Measurements from ENCODE around the gene C2orf92.

The C2orf92 gene

DNA sequence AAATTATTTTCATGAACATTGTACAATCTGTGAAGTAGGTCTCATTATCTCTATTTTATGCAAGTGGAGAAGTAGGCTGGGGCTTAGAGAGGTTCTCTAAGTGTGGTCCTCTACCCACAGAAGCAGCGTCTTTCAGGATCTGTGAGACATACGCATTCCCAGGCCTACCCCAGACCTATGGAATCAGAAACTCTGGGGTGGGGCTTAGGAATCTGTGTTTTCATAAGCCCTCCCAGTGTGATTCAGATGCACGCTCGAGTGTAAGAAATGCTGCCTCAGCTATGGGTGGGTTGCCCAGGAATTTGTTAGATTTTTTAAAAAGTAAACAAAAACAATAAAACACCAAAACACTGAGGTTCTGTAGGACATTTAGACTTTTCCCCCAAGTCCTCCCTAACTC, 29.0 kb downstream of the C2orf92 start:
- no peak overlapping the region for H3K4me3 ChIP-seq (ENCODE audit: low read depth, low read length)

DNA sequence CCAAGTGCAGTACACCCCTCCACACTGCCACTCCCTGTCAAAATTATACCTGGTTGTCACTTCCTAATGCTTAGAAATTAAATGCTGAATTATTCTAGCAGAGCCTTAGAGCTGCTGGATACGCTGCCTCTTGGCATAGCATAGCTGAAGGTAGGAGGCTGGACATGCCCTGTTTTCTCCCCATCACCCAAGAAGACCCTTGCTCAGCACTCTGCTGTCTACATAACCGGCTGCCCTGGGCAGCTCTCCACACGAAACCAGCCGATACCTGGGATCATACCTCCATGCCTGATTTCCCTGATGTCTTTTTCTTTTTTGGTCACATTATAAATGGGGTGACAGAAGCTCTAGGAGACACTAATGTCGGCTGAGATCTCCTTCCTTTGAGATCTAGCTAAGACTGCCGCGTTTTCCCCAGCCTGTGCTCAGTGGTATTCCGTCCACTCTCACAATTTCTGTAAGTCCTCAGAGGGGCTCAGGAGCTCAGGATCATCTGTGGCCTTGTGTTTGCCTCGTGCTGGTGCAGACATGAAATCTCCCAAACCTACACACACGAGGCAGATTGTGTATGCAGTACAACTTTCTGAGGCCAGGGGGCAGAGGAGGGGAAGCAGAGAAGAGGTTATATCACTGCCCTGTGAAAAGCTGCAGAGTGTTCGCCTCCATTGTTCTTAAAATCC, 30.4 kb downstream of the C2orf92 start:
- no peak overlapping the region for H3K4me3 ChIP-seq (ENCODE audit: low read depth, low read length)
- TF ChIP-seq, protein P1, sequence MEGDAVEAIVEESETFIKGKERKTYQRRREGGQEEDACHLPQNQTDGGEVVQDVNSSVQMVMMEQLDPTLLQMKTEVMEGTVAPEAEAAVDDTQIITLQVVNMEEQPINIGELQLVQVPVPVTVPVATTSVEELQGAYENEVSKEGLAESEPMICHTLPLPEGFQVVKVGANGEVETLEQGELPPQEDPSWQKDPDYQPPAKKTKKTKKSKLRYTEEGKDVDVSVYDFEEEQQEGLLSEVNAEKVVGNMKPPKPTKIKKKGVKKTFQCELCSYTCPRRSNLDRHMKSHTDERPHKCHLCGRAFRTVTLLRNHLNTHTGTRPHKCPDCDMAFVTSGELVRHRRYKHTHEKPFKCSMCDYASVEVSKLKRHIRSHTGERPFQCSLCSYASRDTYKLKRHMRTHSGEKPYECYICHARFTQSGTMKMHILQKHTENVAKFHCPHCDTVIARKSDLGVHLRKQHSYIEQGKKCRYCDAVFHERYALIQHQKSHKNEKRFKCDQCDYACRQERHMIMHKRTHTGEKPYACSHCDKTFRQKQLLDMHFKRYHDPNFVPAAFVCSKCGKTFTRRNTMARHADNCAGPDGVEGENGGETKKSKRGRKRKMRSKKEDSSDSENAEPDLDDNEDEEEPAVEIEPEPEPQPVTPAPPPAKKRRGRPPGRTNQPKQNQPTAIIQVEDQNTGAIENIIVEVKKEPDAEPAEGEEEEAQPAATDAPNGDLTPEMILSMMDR (IDR thresholded peaks at IDR 0.05; ENCODE audit: low read depth, low read length): peak; percentile 87

More for the DNA sequence above, 29.0 kb downstream of the C2orf92 start:
- TF ChIP-seq, protein P1 (IDR thresholded peaks at IDR 0.05; ENCODE audit: low read depth, low read length): no peak

DNA sequence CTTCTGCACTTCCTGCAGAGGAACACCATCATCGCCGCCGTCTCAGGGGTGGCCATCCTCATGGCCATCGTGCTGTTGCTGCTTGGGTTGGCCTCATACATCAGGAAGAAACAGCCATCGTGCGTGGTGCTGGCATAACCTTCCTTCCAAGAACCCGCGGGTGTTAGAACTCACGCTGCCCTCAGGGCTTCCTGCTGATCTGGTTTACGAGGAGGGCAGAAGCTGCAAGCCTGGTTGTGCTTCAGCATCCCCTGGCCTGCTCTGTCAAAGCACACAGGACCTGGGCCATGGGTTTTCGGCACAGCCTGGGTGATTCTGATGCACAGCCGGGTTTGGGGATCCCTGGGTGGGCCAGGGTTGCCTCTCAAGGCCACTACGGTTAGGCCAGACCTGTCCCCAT, 31.7 kb downstream of the C2orf92 start:
- TF ChIP-seq, protein P1 (IDR thresholded peaks at IDR 0.05; ENCODE audit: low read depth, low read length): no peak
- no peak overlapping the region for H3K4me3 ChIP-seq (ENCODE audit: low read depth, low read length)

DNA sequence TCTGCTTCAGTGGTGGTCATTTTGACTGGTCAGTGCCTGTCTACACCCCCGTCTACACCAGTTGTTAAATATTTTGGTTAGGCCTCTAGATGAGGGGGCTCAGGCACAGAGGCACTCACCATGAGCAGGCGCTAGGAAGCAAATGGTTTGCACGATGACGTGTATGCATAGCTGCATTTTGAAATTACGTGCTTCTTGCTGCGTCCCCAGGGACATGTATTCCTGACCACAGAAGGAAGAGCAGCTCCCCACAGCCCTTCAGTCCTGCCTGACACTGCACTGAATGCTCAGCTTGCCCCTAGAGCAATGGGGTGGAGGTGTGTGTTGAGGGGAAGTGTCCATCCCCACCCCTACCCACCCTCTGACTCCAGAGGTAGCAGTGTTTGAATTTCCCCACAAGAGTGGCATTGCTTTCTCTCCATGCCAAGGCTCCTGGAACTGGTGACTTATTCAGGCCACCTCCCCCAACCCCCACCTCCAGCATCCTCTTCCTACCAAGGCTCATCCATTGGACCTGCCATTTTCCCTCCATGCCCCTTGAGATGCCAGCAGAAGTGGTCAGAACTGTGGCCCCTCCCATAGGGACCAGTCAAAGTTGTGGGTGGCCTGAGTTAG, 32.4 kb downstream of the C2orf92 start:
- TF ChIP-seq, protein P1 (IDR thresholded peaks at IDR 0.05; ENCODE audit: low read depth, low read length): no peak
- H3K4me3 ChIP-seq (ENCODE audit: low read depth, low read length): no peak overlapping the region

DNA sequence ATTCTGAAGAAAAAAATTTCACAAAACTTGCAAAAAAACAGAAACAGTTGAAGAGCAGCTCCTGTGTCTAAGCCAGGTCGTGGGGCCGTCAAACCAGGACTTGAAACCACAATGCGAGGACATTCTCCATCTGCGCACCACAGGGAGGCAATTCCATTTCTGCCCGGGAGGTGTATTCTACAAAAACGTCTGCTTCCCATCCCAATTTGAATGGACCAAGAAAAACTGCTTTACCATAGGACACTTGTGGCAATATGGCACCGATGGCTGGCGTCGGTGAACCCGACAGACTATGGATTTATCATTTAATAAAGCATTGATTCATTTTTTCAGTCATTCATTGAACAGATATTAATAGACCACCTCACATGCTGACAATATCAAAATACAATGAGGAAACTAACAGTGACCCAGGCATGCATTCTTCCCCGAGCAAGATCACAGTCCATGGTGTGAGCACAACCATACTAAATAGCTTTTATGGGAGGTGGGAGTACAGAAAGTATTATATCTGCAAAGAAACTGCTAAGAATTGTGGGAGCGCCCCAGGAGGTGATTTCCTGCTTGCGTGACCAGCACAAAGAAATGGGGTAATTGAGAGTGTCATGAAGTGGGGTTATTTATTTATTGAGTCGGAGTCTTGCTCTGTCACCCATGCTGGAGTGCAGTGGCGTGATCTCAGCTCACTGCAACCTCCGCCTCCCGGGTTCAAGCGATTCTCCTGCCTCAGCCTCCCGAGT, 33.4 kb downstream of the C2orf92 start:
- TF ChIP-seq, protein P1 (IDR thresholded peaks at IDR 0.05; ENCODE audit: low read depth, low read length): no peak

DNA sequence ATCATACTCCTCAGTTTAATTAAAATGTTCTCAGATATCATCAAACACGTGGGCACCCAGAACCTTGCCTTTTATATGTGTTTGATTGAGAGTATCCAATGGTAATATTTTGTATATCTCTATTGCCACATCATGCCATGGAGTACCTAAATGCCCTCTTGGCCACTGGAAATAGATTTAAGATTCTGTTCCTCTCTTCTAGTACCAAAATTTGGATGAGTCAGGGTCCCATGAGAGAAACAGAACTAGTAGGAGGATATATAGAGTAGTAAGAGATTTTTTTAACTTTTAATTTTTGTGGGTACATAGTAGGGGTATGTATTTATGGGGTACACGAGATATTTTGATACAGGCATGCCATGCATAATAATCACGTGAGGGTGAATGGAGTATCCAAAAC, 34.2 kb downstream of the C2orf92 start:
- TF ChIP-seq, protein P1 (IDR thresholded peaks at IDR 0.05; ENCODE audit: low read depth, low read length): no peak
- H3K4me3 ChIP-seq (ENCODE audit: low read depth, low read length): no peak overlapping the region

More for the DNA sequence above, 33.4 kb downstream of the C2orf92 start:
- no peak overlapping the region for H3K4me3 ChIP-seq (ENCODE audit: low read depth, low read length)

DNA sequence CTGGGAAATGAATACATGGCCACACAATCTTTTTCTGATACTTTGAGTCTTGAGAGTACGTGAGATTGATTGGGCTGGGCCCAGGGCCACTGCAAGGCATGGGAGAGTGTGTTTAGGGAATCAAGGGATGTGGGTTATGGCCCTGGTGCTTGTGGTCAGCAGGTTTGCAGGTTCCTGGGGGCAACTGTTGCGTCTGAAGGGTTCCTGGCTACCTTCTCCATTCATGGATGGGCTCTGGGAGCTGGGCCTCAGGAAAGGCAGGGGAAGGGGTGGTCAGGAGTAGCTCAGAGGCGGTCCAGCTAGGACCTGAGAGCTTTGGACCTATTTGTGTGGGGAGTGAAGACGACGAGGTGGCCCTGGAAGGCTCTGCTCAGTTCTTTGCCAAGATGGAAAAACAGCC, 35.5 kb downstream of the C2orf92 start:
- TF ChIP-seq, protein P1 (IDR thresholded peaks at IDR 0.05; ENCODE audit: low read depth, low read length): no peak
- no peak overlapping the region for H3K4me3 ChIP-seq (ENCODE audit: low read depth, low read length)

All from WI38 (cell line).